Colonic mucosa (tissue), 4 donors: ENCODE measurements around the gene RPS5. TPM values are rescaled to one million over a fixed set of nuclear protein-coding genes. Genes with fewer than 3 reads are reported as not detected.
"Not testable (repeated sequence)": the region's sequence is repeated elsewhere in the genome, so short reads cannot be mapped to it uniquely, and the experiment has no call there.

ENCODE experiments used
- DNase-seq: peaks from one replicate; pipeline ENCODE4 v3.0.0-alpha.2; 2020
- H3K27ac ChIP-seq: fragments of 200-600 bp; one replicate; pipeline ENCODE4 v1.8.0; 2021
- H3K27me3 ChIP-seq: fragments of 200-600 bp; one replicate; pipeline ENCODE4 v1.8.0; 2021
- H3K36me3 ChIP-seq: fragments of 200-600 bp; one replicate; pipeline ENCODE4 v1.8.0; 2021
- H3K4me1 ChIP-seq: fragments of 200-600 bp; one replicate; pipeline ENCODE4 v1.8.0; 2021; ENCODE audit warnings: mild to moderate bottlenecking
- H3K4me3 ChIP-seq: fragments of 200-600 bp; one replicate; pipeline ENCODE4 v1.8.0; 2021
- H3K9ac ChIP-seq, 2 donors: one replicate each; pipeline ENCODE4 v1.7.0; 2013; ENCODE audit warnings: control low read depth in 2 of 2, low read depth in 2 of 2, low read length in 2 of 2
- H3K9me3 ChIP-seq: fragments of 200-600 bp; one replicate; pipeline ENCODE4 v1.8.0; 2021
- CTCF ChIP-seq: fragments of 200-600 bp; IDR thresholded peaks from one replicate; pipeline ENCODE4 v1.8.0; 2022; ENCODE audit warnings: antibody characterized with exemption, mild to moderate bottlenecking
- intact Hi-C: fragments of 100-400 bp; cut with DNase I; formaldehyde crosslinking; loops from one replicate; pipeline ENCODE4 v1.14.1; 2022
- total RNA-seq, 2 donors: library from RNA; stranded (reverse); fragmentation: NEBNext Ultra II Directional in 1 of 2; extraction: Animal tissue kit (Norgen Biotek cat#: 25700) in 1 of 2; gene quantifications; one replicate each; pipeline ENCODE4 v1.2.1, GENCODE V29; 2021
- donor health status: healthy.
- donor health status: DM: no; HTN: no; CAD: no.
- donor health status: DM: no; HTN: no; CAD: no.

RPS5 gene
- total RNA-seq, 2 donors from 2014 or later, result 781 to 884 TPM

GRCh38 chr19:58398545-58398944 is 11.5 kb downstream of the RPS5 start:
- H3K9ac ChIP-seq, result no peak overlapping the region
- no peak overlapping the region for H3K27ac ChIP-seq
- no peak overlapping the region for H3K4me3 ChIP-seq
- intact Hi-C loops, result no loop called here
- peaks cover 6% of the 10 kb centered on the region for H3K36me3 ChIP-seq
- TF ChIP-seq CTCF, result no peak
- no peaks in the 10 kb centered on the region for H3K9me3 ChIP-seq
- peaks cover 23% of the 10 kb centered on the region for H3K27me3 ChIP-seq
- H3K4me1 ChIP-seq, result peaks cover 8% of the 10 kb centered on the region
- DNase-seq, result no peak

- DNase-seq, result no peak
- H3K4me1 ChIP-seq, result peaks cover 8% of the 10 kb centered on the region
- no peak overlapping the region for H3K4me3 ChIP-seq
- H3K27ac ChIP-seq, result no peak overlapping the region
- H3K9ac ChIP-seq, result no peak overlapping the region
- TF ChIP-seq CTCF, result no peak
- peaks cover 23% of the 10 kb centered on the region for H3K27me3 ChIP-seq
- intact Hi-C loops, result no loop called here
- no peaks in the 10 kb centered on the region for H3K9me3 ChIP-seq
- peaks cover 2% of the 10 kb centered on the region for H3K36me3 ChIP-seq
These were observed 12.8 kb downstream of the RPS5 start for GRCh38 chr19:58399903-58400302.

GRCh38 chr19:58400316-58400915 is 13.3 kb downstream of the RPS5 start:
- TF ChIP-seq CTCF, result no peak

GRCh38 chr19:58400916-58401839 is 14.1 kb downstream of the RPS5 start:
- DNase-seq, result peak; percentile 100
- Histone ChIP-seq H3K9ac (peak overlapping the region; percentile 72 to 84), H3K36me3 (no peaks in the 10 kb centered on the region), H3K4me1 (peaks cover 8% of the 10 kb centered on the region), H3K27ac (peak overlapping the region; percentile 77), H3K9me3 (no peaks in the 10 kb centered on the region), H3K4me3 (peak overlapping the region; percentile 63), H3K27me3 (peaks cover 15% of the 10 kb centered on the region)
- intact Hi-C loops, result no loop called here
- no peak for TF ChIP-seq CTCF

More at GRCh38 chr19:58400316-58400915, 13.3 kb downstream of the RPS5 start:
- Histone ChIP-seq H3K36me3 (no peaks in the 10 kb centered on the region), H3K9me3 (no peaks in the 10 kb centered on the region), H3K4me3 (peak overlapping the region; percentile 63), H3K27me3 (peaks cover 23% of the 10 kb centered on the region), H3K4me1 (peaks cover 8% of the 10 kb centered on the region), H3K9ac (peak overlapping the region; percentile 72 to 73), H3K27ac (no peak overlapping the region)
- intact Hi-C loops, result no loop called here
- no peak for DNase-seq

- Histone ChIP-seq H3K9me3 (no peaks in the 10 kb centered on the region), H3K4me1 (peaks cover 8% of the 10 kb centered on the region), H3K36me3 (no peaks in the 10 kb centered on the region), H3K9ac (peak overlapping the region; percentile 43 to 84), H3K27ac (peak overlapping the region; percentile 77), H3K4me3 (peak overlapping the region; percentile 63), H3K27me3 (peaks cover 10% of the 10 kb centered on the region)
- no peak for TF ChIP-seq CTCF
- DNase-seq, result no peak
- intact Hi-C loops, result no loop called here
These were observed 14.9 kb downstream of the RPS5 start for GRCh38 chr19:58401840-58402421.

- H3K4me3 ChIP-seq, H3K36me3 ChIP-seq, H3K27ac ChIP-seq, DNase-seq, H3K4me1 ChIP-seq, H3K27me3 ChIP-seq, intact Hi-C loops, H3K9ac ChIP-seq, H3K9me3 ChIP-seq: not testable (repeated sequence)
These were observed 16.9 kb downstream of the RPS5 start for GRCh38 chr19:58403920-58404478.
